ENCODE data around the gene MKLN1.

Gene MKLN1

DNA sequence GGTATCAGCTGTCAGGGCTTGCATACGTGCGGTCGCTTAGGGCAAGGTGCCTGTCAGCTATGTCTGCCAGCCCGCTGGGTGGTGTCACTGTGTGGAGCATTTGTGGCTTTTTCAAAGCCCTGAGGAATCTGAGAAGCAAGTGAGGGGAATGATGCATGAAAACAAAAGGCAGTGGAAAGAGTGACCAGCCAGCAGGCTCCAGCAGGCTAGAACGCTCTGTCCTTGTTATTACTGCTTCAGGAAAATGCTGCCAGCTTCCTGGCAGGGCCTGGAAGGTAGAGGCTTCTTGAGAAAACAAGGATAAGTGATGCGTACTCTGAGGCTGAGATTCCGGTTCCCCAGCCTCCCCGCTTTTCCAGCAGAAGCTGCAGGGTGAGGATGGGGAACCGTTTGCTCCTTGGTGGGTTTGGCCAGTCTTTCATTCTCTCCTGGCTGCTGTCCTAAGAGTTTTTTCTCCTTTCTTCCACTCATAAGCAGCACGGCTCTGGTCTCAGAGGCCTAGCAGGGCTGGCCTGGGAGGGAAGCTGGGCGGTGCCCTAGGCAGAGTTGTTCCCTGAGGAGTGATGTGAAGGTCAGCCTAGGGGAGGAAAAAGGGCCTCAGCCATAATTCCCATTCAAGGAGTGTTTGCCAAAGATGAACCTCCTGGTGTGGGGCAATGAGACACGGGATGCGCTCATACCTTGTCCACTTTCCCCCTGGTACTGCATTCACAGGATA, 42.8 kb upstream of the MKLN1 start:
- Histone ChIP-seq H3K9me2 (replicated peaks; ENCODE audit: insufficient read depth, low read length) (no peaks in the 10 kb centered on the region), H3K4me3 (ENCODE audit: insufficient read depth, low read length, poor library complexity, severe bottlenecking) (no peak overlapping the region), H3K9ac (ENCODE audit: low read length) (no peak overlapping the region), H4K20me1 (ENCODE audit: low read depth, low read length) (no peaks in the 10 kb centered on the region), H3K36me3 (ENCODE audit: low read length) (no peaks in the 10 kb centered on the region), H3K27me3 (ENCODE audit: low read length) (no peaks in the 10 kb centered on the region), H3K79me2 (ENCODE audit: insufficient read depth, low read length) (no peaks in the 10 kb centered on the region), H3K4me2 (ENCODE audit: low read depth, low read length, poor library complexity, severe bottlenecking) (no peak overlapping the region), H3K9me3 (ENCODE audit: insufficient read depth, low read length) (no peaks in the 10 kb centered on the region), H3K27ac (ENCODE audit: low read depth, low read length) (no peak overlapping the region), H2AFZ (ENCODE audit: low read depth, low read length, severe bottlenecking) (no peak overlapping the region), H3F3A (ENCODE audit: insufficient read depth) (no peaks in the 10 kb centered on the region)
- TF ChIP-seq, protein P1, sequence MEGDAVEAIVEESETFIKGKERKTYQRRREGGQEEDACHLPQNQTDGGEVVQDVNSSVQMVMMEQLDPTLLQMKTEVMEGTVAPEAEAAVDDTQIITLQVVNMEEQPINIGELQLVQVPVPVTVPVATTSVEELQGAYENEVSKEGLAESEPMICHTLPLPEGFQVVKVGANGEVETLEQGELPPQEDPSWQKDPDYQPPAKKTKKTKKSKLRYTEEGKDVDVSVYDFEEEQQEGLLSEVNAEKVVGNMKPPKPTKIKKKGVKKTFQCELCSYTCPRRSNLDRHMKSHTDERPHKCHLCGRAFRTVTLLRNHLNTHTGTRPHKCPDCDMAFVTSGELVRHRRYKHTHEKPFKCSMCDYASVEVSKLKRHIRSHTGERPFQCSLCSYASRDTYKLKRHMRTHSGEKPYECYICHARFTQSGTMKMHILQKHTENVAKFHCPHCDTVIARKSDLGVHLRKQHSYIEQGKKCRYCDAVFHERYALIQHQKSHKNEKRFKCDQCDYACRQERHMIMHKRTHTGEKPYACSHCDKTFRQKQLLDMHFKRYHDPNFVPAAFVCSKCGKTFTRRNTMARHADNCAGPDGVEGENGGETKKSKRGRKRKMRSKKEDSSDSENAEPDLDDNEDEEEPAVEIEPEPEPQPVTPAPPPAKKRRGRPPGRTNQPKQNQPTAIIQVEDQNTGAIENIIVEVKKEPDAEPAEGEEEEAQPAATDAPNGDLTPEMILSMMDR (IDR thresholded peaks at IDR 0.05; ENCODE audit: insufficient read depth, low read length, poor library complexity, severe bottlenecking) = no peak
- TF ChIP-seq EZH2phosphoT487 (conservative IDR thresholded peaks at IDR 0.05; ENCODE audit: low read length) = no peak

DNA sequence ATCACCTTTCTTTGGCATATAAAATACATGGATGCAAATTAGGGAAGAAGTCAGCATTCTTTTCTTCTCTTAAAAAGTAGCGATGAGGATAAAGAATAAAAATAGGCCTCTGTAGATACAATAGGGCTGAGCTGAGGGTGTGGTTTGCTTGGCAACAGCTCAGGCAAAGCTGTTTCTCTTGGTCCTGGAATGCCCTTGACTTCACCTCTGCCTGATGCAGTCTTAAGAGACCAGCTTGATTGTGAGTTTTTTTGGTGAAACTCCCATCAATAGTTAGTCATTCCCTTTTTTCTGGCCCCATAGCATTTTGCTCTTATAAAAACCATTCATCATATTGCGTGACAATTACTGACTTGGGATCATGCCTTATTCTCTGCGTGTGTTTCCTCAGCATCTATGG, 42.1 kb upstream of the MKLN1 start:
- H3K9ac ChIP-seq (ENCODE audit: low read length) = no peak overlapping the region
- H3K9me3 ChIP-seq (ENCODE audit: insufficient read depth, low read length) = no peaks in the 10 kb centered on the region
- no peak overlapping the region for H3K4me3 ChIP-seq (ENCODE audit: insufficient read depth, low read length, poor library complexity, severe bottlenecking)
- H3K36me3 ChIP-seq (ENCODE audit: low read length) = no peaks in the 10 kb centered on the region
- no peak overlapping the region for H3K4me2 ChIP-seq (ENCODE audit: low read depth, low read length, poor library complexity, severe bottlenecking)
- H3F3A ChIP-seq (ENCODE audit: insufficient read depth) = no peaks in the 10 kb centered on the region
- no peaks in the 10 kb centered on the region for H3K9me2 ChIP-seq (replicated peaks; ENCODE audit: insufficient read depth, low read length)
- H2AFZ ChIP-seq (ENCODE audit: low read depth, low read length, severe bottlenecking) = no peak overlapping the region
- H4K20me1 ChIP-seq (ENCODE audit: low read depth, low read length) = no peaks in the 10 kb centered on the region
- H3K79me2 ChIP-seq (ENCODE audit: insufficient read depth, low read length) = no peaks in the 10 kb centered on the region
- H3K27ac ChIP-seq (ENCODE audit: low read depth, low read length) = no peak overlapping the region
- TF ChIP-seq, protein P1 (IDR thresholded peaks at IDR 0.05; ENCODE audit: insufficient read depth, low read length, poor library complexity, severe bottlenecking) = no peak
- TF ChIP-seq EZH2phosphoT487 (conservative IDR thresholded peaks at IDR 0.05; ENCODE audit: low read length) = no peak
- no peaks in the 10 kb centered on the region for H3K27me3 ChIP-seq (ENCODE audit: low read length)

DNA sequence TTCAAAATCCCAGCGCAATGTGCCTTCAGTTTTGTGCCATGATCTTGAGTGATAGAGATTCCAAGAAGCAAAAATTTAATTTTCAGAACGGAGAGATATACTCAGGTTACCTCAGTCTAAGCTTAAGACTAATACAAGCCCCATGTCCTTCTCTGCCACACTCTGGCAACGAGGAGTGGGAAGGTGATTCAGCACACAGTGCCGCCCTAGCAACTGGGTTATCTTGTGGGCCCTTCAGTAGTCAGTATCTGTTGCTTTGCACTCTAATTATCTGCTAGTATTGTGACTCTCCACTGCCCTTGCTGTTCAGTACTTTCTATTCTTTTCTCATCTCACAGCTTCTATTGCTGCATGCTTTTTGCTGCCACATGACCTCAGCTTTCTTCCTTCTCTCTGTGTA, 39.2 kb upstream of the MKLN1 start:
- Histone ChIP-seq H3K9me3 (ENCODE audit: insufficient read depth, low read length) (no peaks in the 10 kb centered on the region), H3K4me2 (ENCODE audit: low read depth, low read length, poor library complexity, severe bottlenecking) (no peak overlapping the region), H3K4me3 (ENCODE audit: insufficient read depth, low read length, poor library complexity, severe bottlenecking) (no peak overlapping the region), H2AFZ (ENCODE audit: low read depth, low read length, severe bottlenecking) (no peak overlapping the region), H3K9me2 (replicated peaks; ENCODE audit: insufficient read depth, low read length) (no peaks in the 10 kb centered on the region), H3K27me3 (ENCODE audit: low read length) (no peaks in the 10 kb centered on the region), H4K20me1 (ENCODE audit: low read depth, low read length) (no peaks in the 10 kb centered on the region), H3K36me3 (ENCODE audit: low read length) (no peaks in the 10 kb centered on the region), H3K79me2 (ENCODE audit: insufficient read depth, low read length) (no peaks in the 10 kb centered on the region), H3F3A (ENCODE audit: insufficient read depth) (no peaks in the 10 kb centered on the region), H3K9ac (ENCODE audit: low read length) (no peak overlapping the region), H3K27ac (ENCODE audit: low read depth, low read length) (no peak overlapping the region)
- no peak for TF ChIP-seq EZH2phosphoT487 (conservative IDR thresholded peaks at IDR 0.05; ENCODE audit: low read length)
- TF ChIP-seq, protein P1 (IDR thresholded peaks at IDR 0.05; ENCODE audit: insufficient read depth, low read length, poor library complexity, severe bottlenecking) = no peak

Data from SU-DHL-6 (cell line).